ENCODE measurements around the gene PPIC.
A peak's percentile ranks its signal among the peaks of the same experiment; 100 is the strongest.

Gene PPIC

DNA sequence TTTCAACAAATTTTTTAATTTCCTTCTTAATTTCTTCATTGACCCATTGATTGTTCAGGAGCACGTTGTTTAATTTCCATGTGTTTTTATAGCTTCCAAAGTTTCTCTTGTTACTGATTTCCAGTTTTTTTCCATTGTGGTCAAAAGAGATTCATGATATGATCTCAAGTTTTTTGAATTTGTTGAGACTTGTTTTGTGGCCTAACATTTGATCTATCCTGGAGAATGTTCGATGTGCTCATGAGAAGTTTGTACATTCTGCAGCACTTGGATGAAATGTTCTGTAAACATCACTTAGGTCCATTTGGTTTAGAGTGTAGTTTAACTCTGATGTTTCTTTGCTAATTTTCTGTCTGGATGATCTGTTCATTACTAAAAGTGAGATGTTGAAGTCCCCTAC, 14.7 kb upstream of the PPIC start:
- no peak overlapping the region for H3K4me3 ChIP-seq (ENCODE audit: low read depth in 1 of 5, low read length in 5 of 5)
- H3K36me3 ChIP-seq (ENCODE audit: control insufficient read depth in 5 of 5, insufficient read depth in 5 of 5, low read length in 5 of 5), result no peaks in the 10 kb centered on the region
- H3K27me3 ChIP-seq (ENCODE audit: control insufficient read depth in 5 of 5, insufficient read depth in 4 of 5, low read length in 5 of 5), result peaks cover 0 to 2% (median 0%) of the 10 kb centered on the region in 5 donors
- no peak overlapping the region for H3K27ac ChIP-seq (ENCODE audit: low read depth, low read length)
- H3K9ac ChIP-seq (ENCODE audit: low read length in 5 of 5), result no peak overlapping the region
- H3K4me1 ChIP-seq (ENCODE audit: control insufficient read depth in 5 of 5, insufficient read depth in 5 of 5, low read length in 5 of 5), result no peaks in the 10 kb centered on the region
- H3K9me3 ChIP-seq (ENCODE audit: control insufficient read depth in 5 of 5, low read length in 5 of 5), result peaks cover 0 to 4% (median 0%) of the 10 kb centered on the region in 5 donors

DNA sequence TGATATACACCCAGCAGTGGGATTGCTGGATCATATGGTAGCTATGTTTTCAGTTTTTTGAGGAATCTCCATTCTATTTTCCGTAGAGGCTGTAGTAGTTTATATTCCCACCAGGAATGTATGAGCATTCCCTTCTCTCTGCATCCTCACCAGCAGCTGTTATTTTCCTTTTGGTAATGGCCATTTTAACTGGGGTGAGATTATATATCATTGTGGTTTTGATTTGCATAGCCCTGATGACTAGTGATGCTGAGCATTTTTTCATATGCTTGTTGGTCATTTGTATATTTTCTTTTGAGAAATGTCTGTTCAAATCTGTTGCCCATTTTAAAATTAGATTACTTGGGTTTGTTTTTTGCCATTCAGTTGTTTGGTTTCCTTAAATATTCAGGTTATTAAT, 11.2 kb upstream of the PPIC start:
- Histone ChIP-seq H3K27me3 (ENCODE audit: control insufficient read depth in 5 of 5, insufficient read depth in 4 of 5, low read length in 5 of 5) (peaks cover 0 to 4% (median 0%) of the 10 kb centered on the region in 5 donors), H3K4me1 (ENCODE audit: control insufficient read depth in 5 of 5, insufficient read depth in 5 of 5, low read length in 5 of 5) (no peaks in the 10 kb centered on the region), H3K4me3 (ENCODE audit: low read depth in 1 of 5, low read length in 5 of 5) (no peak overlapping the region), H3K36me3 (ENCODE audit: control insufficient read depth in 5 of 5, insufficient read depth in 5 of 5, low read length in 5 of 5) (no peaks in the 10 kb centered on the region), H3K27ac (ENCODE audit: low read depth, low read length) (no peak overlapping the region), H3K9ac (ENCODE audit: low read length in 5 of 5) (no peak overlapping the region), H3K9me3 (ENCODE audit: control insufficient read depth in 5 of 5, low read length in 5 of 5) (peaks cover 0 to 4% (median 0%) of the 10 kb centered on the region in 5 donors)

DNA sequence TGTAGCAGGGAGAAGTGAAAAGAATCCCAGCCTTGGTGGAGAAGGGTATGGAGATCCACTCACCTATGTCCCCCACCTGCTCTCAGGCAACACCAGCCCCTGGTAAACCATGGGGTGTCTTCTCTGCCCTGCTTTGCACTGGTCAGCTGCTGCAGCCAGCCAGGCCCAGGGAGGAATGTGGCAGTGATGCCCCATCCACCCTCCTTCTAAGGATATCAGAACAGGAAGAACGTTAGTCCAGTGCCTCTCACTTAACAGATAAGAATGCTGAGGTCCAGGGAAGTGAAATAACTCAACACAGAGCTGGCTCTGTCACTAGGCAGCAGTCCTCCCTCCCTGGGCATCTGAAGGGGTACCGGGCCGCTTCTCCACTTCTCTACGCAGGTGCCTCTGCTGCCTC, 9.7 kb upstream of the PPIC start:
- no peaks in the 10 kb centered on the region for H3K36me3 ChIP-seq (ENCODE audit: control insufficient read depth in 5 of 5, insufficient read depth in 5 of 5, low read length in 5 of 5)
- H3K27ac ChIP-seq (ENCODE audit: low read depth, low read length), result no peak overlapping the region
- no peaks in the 10 kb centered on the region for H3K9me3 ChIP-seq (ENCODE audit: control insufficient read depth in 5 of 5, low read length in 5 of 5)
- no peaks in the 10 kb centered on the region for H3K4me1 ChIP-seq (ENCODE audit: control insufficient read depth in 5 of 5, insufficient read depth in 5 of 5, low read length in 5 of 5)
- no peak overlapping the region for H3K4me3 ChIP-seq (ENCODE audit: low read depth in 1 of 5, low read length in 5 of 5)
- H3K27me3 ChIP-seq (ENCODE audit: control insufficient read depth in 5 of 5, insufficient read depth in 4 of 5, low read length in 5 of 5), result peaks cover 0 to 4% (median 0%) of the 10 kb centered on the region in 5 donors
- no peak overlapping the region for H3K9ac ChIP-seq (ENCODE audit: low read length in 5 of 5)

DNA sequence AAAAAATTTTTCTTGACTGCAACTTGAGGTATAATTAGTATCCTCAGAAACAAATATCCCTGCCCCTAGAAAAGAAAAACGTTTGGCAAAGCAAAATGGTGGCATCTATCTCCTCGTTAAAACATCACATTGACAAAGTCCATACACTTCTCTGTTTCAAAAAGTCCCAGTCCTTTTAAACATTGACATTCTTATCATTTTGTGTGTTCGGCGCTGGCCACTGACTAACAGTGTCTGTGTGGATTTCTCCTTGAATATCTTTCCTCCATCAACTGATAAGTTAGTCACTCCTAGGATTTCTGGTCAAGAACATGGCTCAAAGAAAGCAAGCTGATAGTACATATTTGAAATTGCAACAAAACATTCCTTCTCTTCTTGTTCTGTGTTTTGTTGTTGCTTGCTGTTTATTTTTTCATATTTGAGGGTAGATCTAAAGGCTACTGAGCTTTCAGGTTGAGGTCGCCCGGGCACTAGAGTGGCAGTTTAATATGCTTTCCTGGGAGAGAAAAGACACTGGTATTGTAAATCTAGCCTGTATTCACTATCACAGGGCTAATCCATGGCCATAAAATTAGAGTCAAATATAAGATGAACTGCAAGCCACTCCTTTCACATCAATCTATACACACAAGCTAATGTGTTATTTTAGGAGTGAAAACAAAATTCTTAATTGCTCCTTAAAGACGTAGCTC, 8.5 kb upstream of the PPIC start:
- Histone ChIP-seq H3K9me3 (ENCODE audit: control insufficient read depth in 5 of 5, low read length in 5 of 5) (no peaks in the 10 kb centered on the region), H3K27me3 (ENCODE audit: control insufficient read depth in 5 of 5, insufficient read depth in 4 of 5, low read length in 5 of 5) (peaks cover 0 to 4% (median 0%) of the 10 kb centered on the region in 5 donors), H3K4me1 (ENCODE audit: control insufficient read depth in 5 of 5, insufficient read depth in 5 of 5, low read length in 5 of 5) (no peaks in the 10 kb centered on the region), H3K4me3 (ENCODE audit: low read depth in 1 of 5, low read length in 5 of 5) (no peak overlapping the region), H3K36me3 (ENCODE audit: control insufficient read depth in 5 of 5, insufficient read depth in 5 of 5, low read length in 5 of 5) (no peaks in the 10 kb centered on the region), H3K9ac (ENCODE audit: low read length in 5 of 5) (no peak overlapping the region), H3K27ac (ENCODE audit: low read depth, low read length) (no peak overlapping the region)

DNA sequence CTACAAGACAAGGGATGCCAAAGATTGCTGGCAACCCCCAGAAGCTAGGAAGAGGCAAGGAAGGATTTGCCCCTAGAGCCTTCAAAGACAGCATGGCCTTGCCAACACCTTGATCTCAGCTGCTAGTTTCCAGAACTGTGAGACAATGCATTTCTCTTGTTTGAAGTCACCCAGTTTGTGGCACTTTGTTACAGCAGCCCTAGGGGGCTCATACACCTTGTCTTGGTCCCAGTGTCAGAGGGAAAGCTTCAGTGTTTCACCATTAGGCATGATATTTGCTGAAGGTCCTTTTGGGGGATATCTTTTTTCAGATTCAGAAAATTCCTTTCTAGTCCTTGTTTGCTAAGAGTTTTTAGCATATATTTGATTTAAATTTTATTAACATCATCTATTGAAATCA, 3.1 kb upstream of the PPIC start:
- no peak overlapping the region for H3K4me3 ChIP-seq (ENCODE audit: low read depth in 1 of 5, low read length in 5 of 5)
- no peak overlapping the region for H3K27ac ChIP-seq (ENCODE audit: low read depth, low read length)
- no peaks in the 10 kb centered on the region for H3K27me3 ChIP-seq (ENCODE audit: control insufficient read depth in 5 of 5, insufficient read depth in 4 of 5, low read length in 5 of 5)

DNA sequence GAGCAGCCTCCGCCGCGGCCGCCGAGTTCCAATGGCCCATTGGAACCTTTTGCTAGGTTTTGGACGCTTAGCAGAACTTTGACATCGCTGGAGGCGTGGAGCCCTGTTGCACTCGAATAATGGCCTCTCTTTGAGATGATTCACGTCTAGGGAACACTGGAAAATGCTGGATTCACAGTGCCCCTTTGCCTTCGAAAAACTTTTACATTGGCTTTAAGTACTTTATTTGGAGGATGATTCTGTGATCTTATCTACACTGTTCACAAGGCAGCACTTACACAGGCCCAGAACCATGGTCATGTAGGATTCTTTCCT, 536 bp upstream of the PPIC start:
- peak overlapping the region; percentile 72 to 87 (median 77) for H3K9ac ChIP-seq (ENCODE audit: low read length in 5 of 5)
- peak overlapping the region; percentile 79 for H3K27ac ChIP-seq (ENCODE audit: low read depth, low read length)
- H3K9me3 ChIP-seq (ENCODE audit: control insufficient read depth in 5 of 5, low read length in 5 of 5), result no peaks in the 10 kb centered on the region
- H3K4me1 ChIP-seq (ENCODE audit: control insufficient read depth in 5 of 5, insufficient read depth in 5 of 5, low read length in 5 of 5), result peaks cover 0 to 26% (median 19%) of the 10 kb centered on the region in 5 donors
- no peaks in the 10 kb centered on the region for H3K27me3 ChIP-seq (ENCODE audit: control insufficient read depth in 5 of 5, insufficient read depth in 4 of 5, low read length in 5 of 5)
- no peaks in the 10 kb centered on the region for H3K36me3 ChIP-seq (ENCODE audit: control insufficient read depth in 5 of 5, insufficient read depth in 5 of 5, low read length in 5 of 5)
- peak overlapping the region; percentile 73 to 86 (median 85) for H3K4me3 ChIP-seq (ENCODE audit: low read depth in 1 of 5, low read length in 5 of 5)

More for the DNA sequence above, 3.1 kb upstream of the PPIC start:
- Histone ChIP-seq H3K36me3 (ENCODE audit: control insufficient read depth in 5 of 5, insufficient read depth in 5 of 5, low read length in 5 of 5) (no peaks in the 10 kb centered on the region), H3K4me1 (ENCODE audit: control insufficient read depth in 5 of 5, insufficient read depth in 5 of 5, low read length in 5 of 5) (peaks cover 0 to 20% (median 15%) of the 10 kb centered on the region in 5 donors), H3K9ac (ENCODE audit: low read length in 5 of 5) (no peak overlapping the region), H3K9me3 (ENCODE audit: control insufficient read depth in 5 of 5, low read length in 5 of 5) (no peaks in the 10 kb centered on the region)

DNA sequence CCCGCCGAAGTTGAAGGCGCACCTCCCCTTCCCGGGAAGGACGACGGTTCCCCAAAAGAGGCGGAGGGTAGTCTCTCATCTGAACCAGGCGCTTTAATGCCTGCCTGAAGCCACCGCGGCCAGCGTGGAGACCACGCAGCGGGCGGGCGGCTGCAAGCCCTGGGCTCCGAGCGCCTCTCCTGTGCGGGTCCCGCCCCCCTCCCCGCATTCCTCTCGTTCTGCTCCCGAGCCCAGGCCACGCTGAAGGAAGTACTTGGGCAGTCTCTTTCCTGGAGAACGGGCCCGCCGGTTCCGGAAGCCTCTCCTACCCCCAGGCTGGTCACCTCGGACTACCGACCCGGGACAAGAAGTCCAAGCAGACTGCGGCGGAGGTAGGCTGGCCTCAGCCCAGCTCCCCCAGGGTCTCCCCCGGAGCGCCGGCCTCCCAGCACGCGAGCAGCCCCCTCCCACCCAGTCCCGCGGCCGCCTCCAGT, 571 bp downstream of the PPIC start:
- H3K4me1 ChIP-seq (ENCODE audit: control insufficient read depth in 5 of 5, insufficient read depth in 5 of 5, low read length in 5 of 5), result peaks cover 0 to 30% (median 19%) of the 10 kb centered on the region in 5 donors
- H3K36me3 ChIP-seq (ENCODE audit: control insufficient read depth in 5 of 5, insufficient read depth in 5 of 5, low read length in 5 of 5), result no peaks in the 10 kb centered on the region
- no peaks in the 10 kb centered on the region for H3K9me3 ChIP-seq (ENCODE audit: control insufficient read depth in 5 of 5, low read length in 5 of 5)
- peak overlapping the region; percentile 79 for H3K27ac ChIP-seq (ENCODE audit: low read depth, low read length)
- H3K4me3 ChIP-seq (ENCODE audit: low read depth in 1 of 5, low read length in 5 of 5), result peak overlapping the region; percentile 71 to 86 (median 79)
- H3K9ac ChIP-seq (ENCODE audit: low read length in 5 of 5), result peak overlapping the region in 4 of 5 donors; percentile 72 to 87 (median 76)
- no peaks in the 10 kb centered on the region for H3K27me3 ChIP-seq (ENCODE audit: control insufficient read depth in 5 of 5, insufficient read depth in 4 of 5, low read length in 5 of 5)

DNA sequence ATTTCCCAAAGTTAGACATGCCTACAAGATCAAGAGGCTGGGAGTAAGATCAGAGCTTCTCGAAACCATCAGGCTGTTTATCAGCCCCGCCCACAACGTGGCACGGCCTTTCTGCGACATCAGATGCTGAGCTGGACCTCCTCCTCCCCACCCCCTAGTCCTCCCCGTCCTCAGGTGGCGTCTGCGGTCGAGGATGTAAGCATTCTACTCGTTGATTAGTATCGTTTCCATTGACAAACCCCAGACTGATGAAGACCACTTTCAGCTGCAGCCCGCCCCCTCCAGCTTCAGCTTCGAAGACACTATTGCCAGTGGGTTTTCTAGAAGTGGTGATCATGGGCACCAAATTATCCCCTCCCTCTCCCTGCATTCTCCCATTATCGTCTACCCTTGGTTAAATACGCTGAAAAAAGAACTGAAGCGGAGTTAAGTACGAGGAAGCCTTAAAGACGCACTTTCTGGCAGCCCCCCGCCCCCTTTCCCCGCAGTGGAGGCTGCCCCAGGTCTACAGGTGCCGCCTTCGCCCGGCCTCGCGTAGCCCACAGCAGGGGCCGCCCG, 1.1 kb downstream of the PPIC start:
- Histone ChIP-seq H3K36me3 (ENCODE audit: control insufficient read depth in 5 of 5, insufficient read depth in 5 of 5, low read length in 5 of 5) (no peaks in the 10 kb centered on the region), H3K9ac (ENCODE audit: low read length in 5 of 5) (peak overlapping the region in 3 of 5 donors; percentile 16 to 87 (median 72)), H3K9me3 (ENCODE audit: control insufficient read depth in 5 of 5, low read length in 5 of 5) (no peaks in the 10 kb centered on the region), H3K27me3 (ENCODE audit: control insufficient read depth in 5 of 5, insufficient read depth in 4 of 5, low read length in 5 of 5) (no peaks in the 10 kb centered on the region), H3K27ac (ENCODE audit: low read depth, low read length) (peak overlapping the region; percentile 79), H3K4me3 (ENCODE audit: low read depth in 1 of 5, low read length in 5 of 5) (peak overlapping the region; percentile 71 to 86 (median 79)), H3K4me1 (ENCODE audit: control insufficient read depth in 5 of 5, insufficient read depth in 5 of 5, low read length in 5 of 5) (peaks cover 0 to 30% (median 19%) of the 10 kb centered on the region in 5 donors)

DNA sequence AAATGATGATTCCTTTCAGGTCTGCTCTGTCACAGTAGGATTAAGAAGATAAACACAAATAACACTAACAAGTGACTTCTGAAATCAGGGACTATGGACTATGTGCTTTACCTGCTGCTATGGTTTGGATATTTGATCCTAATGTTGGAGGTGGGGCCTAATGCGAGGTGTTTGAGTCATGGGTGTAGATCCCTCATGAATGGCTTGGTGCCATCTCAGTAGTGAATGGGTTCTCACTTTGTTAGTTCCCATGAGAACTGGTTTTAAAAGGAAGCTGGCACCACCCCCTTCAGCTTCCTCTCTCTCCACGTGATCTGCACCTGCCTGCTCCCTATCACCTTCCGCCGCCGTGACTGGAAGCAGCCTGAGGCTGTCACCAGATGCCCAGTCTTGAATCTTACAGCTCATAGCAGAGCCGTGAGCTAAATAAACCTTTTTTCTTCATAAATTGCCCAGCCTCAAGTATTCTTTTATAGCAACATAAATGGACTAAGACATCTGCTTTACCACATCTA, 3.3 kb downstream of the PPIC start:
- H3K27ac ChIP-seq (ENCODE audit: low read depth, low read length), result no peak overlapping the region
- H3K4me3 ChIP-seq (ENCODE audit: low read depth in 1 of 5, low read length in 5 of 5), result no peak overlapping the region
- H3K36me3 ChIP-seq (ENCODE audit: control insufficient read depth in 5 of 5, insufficient read depth in 5 of 5, low read length in 5 of 5), result peaks cover 0 to 12% (median 5%) of the 10 kb centered on the region in 5 donors
- H3K4me1 ChIP-seq (ENCODE audit: control insufficient read depth in 5 of 5, insufficient read depth in 5 of 5, low read length in 5 of 5), result peaks cover 0 to 35% (median 19%) of the 10 kb centered on the region in 5 donors
- H3K9me3 ChIP-seq (ENCODE audit: control insufficient read depth in 5 of 5, low read length in 5 of 5), result no peaks in the 10 kb centered on the region
- H3K9ac ChIP-seq (ENCODE audit: low read length in 5 of 5), result no peak overlapping the region
- H3K27me3 ChIP-seq (ENCODE audit: control insufficient read depth in 5 of 5, insufficient read depth in 4 of 5, low read length in 5 of 5), result no peaks in the 10 kb centered on the region

DNA sequence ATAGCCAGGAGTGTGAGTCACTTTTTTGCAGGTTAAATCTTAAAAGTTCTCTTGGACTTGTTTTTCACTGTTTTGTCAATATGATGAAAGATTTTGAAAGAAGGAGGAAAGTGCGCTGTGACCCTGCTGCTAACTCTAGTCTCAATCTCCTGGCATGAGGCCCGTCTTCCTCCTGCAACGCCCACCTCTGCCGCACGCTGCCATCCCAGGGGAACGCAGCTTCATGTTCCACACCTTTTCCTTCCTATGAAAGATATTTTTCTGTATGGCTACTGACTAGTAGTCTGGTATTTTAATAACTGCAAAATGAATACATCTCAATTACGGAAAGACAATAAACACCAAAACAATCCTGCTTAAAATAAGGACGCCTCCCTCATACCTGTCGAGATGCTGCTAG, 8.3 kb downstream of the PPIC start:
- H3K9me3 ChIP-seq (ENCODE audit: control insufficient read depth in 5 of 5, low read length in 5 of 5), result no peaks in the 10 kb centered on the region
- H3K9ac ChIP-seq (ENCODE audit: low read length in 5 of 5), result no peak overlapping the region
- no peaks in the 10 kb centered on the region for H3K27me3 ChIP-seq (ENCODE audit: control insufficient read depth in 5 of 5, insufficient read depth in 4 of 5, low read length in 5 of 5)
- no peak overlapping the region for H3K27ac ChIP-seq (ENCODE audit: low read depth, low read length)
- H3K4me3 ChIP-seq (ENCODE audit: low read depth in 1 of 5, low read length in 5 of 5), result no peak overlapping the region
- H3K4me1 ChIP-seq (ENCODE audit: control insufficient read depth in 5 of 5, insufficient read depth in 5 of 5, low read length in 5 of 5), result peaks cover 0 to 19% (median 0%) of the 10 kb centered on the region in 5 donors
- peaks cover 22 to 41% (median 37%) of the 10 kb centered on the region in 5 donors for H3K36me3 ChIP-seq (ENCODE audit: control insufficient read depth in 5 of 5, insufficient read depth in 5 of 5, low read length in 5 of 5)
